Sigmoid colon (tissue), 4 donors: ENCODE results near the gene SPDYE4.

Experiments used
- CTCF ChIP-seq, 4 experiments: fragments of 450-650 bp in 3 of 4; fragments of 200-600 bp in 1 of 4; IDR thresholded peaks; one replicate each; pipeline ENCODE4 v1.5.1; 2016 to 2019; ENCODE audit warnings: antibody characterized with exemption in 4 of 4, mild to moderate bottlenecking in 3 of 4, moderate library complexity in 2 of 4
- EP300 ChIP-seq, 4 donors: sonication (generic); formaldehyde crosslinking; IDR thresholded peaks; one replicate each; pipeline ENCODE4 v1.6.1; 2017; ENCODE audit warnings: antibody characterized with exemption in 4 of 4
- POLR2A ChIP-seq, 2 donors: fragments of 450-650 bp; IDR thresholded peaks; one replicate each; pipeline ENCODE4 v1.6.1; 2016; ENCODE audit warnings: antibody characterized with exemption in 2 of 2, mild to moderate bottlenecking in 2 of 2, moderate library complexity in 2 of 2

- TF ChIP-seq EP300 (IDR thresholded peaks at IDR 0.05) (no peak), CTCF (IDR thresholded peaks at IDR 0.05) (no peak), POLR2A (IDR thresholded peaks at IDR 0.05) (no peak)
These were observed 8.4 kb upstream of the SPDYE4 start for GRCh38 chr17:8766731-8767130.
